Measurements from ENCODE around the gene FRA10AC1. TPM values are rescaled to one million over a fixed set of nuclear protein-coding genes. Genes with fewer than 3 reads are reported as not detected.

FRA10AC1 gene
- total RNA-seq, 1 experiment from 2014 or later: 3.9 TPM

DNA sequence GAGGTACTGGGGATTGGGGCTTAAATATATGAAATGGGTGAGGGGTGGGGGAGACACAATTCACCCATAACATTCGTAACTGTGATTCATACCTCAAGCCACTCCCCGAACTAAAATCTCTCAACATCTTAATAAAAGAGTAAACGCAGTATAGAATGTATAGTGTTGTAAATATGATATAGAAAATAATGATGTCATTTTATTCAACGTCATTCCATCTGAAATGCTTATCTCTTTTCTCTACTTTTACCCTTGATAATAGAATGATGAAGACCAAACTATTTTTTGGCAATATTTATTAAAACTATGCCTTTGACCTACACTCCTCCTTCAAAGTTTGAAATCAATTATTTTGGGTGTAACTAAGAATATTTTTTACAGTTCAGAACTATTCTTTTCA is 36.4 kb downstream of the FRA10AC1 start:
- in situ Hi-C loops (cut with HindIII; ENCODE audit: low pct_unique_long_range_greater_than_20kb, low sequenced_read_pairs): no loop called here
- no peak for DNase-seq (ENCODE audit: low read depth)

DNA sequence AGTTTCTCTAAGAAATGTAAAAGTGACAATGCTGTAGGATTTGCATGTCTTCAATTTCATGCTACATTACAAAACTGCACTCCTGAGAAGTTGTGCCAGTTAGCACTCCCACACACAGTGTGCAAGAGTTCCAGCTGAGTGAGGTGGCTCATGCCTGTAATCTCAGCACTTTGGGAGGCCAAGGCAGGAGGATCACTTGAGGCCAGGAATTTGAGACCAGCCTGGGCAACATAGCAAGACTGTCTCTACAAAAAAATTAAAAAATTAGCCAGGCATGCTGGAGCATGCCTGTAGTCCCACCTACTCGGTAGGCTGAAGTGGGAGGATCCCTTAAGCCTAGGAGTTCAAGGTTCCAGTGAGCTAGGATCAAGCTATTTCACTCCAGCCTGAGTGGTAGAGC is 44.6 kb downstream of the FRA10AC1 start:
- no peak for DNase-seq (ENCODE audit: low read depth)
- in situ Hi-C loops (cut with HindIII; ENCODE audit: low pct_unique_long_range_greater_than_20kb, low sequenced_read_pairs): no loop called here

DNA sequence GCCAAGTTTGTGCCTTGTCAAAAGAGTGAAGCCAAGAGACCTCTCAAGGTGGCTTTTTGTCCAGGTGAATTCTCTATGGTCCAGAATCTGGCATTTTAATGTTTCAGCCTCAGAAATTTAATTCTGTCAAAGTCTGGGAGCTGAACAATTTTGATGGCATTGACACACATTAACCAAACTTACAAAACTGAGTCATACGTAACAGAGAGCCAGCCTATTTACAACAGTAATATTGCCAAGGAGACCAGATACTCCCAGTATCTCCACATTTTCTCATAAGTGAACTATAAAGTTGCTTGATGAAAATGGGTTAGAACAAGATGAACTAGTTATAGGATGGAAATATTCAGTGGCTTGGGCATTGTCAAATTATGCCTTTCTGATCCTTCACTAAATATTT is 46.2 kb downstream of the FRA10AC1 start:
- DNase-seq (ENCODE audit: low read depth): no peak
- in situ Hi-C loops (cut with HindIII; ENCODE audit: low pct_unique_long_range_greater_than_20kb, low sequenced_read_pairs): no loop called here

DNA sequence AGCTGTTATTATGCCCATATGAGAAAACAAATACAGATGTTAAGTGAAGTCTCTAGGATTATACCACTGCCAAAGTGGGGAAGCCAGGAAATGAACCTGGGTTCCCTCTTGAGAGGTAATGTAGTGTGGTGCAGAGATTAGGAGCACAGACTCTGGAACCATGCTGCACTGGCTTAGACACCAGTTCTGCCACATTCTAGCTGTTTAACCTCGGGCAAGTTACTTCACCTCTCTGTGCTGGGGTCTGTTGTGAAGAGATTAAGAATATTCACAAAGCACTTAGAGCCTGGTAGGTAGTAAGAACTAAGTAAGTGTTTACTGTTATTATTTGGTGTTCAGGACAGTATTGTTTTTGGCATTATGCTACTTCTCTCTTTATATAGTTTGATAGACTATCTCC is 48.2 kb downstream of the FRA10AC1 start:
- no peak for DNase-seq (ENCODE audit: low read depth)
- in situ Hi-C loops (cut with HindIII; ENCODE audit: low pct_unique_long_range_greater_than_20kb, low sequenced_read_pairs): no loop called here

DNA sequence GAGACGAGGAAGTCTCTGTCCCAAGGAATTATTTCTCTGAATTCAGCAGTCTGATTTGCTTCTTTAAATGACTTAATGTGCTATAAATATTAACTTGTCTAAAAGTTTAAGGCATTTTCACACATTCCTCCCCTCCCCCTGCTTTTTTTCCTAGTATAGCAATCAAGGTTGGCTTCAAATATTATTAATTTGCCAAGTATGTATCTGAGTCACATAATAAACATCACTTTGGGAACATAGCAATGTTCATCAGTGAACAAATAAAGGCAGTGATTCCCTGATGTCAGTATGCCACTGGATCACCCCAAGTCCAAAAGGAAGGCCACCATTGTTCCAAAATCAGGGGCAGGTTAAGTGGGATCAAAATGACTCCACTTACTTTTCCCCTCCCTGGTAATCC is 49.5 kb downstream of the FRA10AC1 start:
- no peak for DNase-seq (ENCODE audit: low read depth)
- in situ Hi-C loops (cut with HindIII; ENCODE audit: low pct_unique_long_range_greater_than_20kb, low sequenced_read_pairs): no loop called here

DNA sequence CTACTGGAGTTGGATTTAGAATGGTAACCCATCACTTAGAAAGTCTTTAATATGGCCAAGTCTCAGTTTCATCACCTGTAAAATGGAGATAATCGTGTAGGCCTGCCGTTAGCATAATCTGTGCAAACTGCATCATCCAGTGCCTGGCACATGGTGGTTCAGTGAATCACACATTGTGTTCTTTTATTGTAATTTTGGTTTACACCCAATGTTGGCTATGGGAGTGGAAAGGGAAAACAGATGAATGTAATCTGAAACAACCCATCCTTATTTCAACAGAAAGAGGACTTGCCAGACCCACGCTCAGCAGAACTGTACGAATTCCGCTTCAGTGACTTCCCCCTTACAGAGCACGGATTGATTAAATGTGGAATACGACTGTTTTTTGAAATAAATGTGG is 62.6 kb downstream of the FRA10AC1 start:
- no peak for DNase-seq (ENCODE audit: low read depth)
- in situ Hi-C loops (cut with HindIII; ENCODE audit: low pct_unique_long_range_greater_than_20kb, low sequenced_read_pairs): no loop called here

DNA sequence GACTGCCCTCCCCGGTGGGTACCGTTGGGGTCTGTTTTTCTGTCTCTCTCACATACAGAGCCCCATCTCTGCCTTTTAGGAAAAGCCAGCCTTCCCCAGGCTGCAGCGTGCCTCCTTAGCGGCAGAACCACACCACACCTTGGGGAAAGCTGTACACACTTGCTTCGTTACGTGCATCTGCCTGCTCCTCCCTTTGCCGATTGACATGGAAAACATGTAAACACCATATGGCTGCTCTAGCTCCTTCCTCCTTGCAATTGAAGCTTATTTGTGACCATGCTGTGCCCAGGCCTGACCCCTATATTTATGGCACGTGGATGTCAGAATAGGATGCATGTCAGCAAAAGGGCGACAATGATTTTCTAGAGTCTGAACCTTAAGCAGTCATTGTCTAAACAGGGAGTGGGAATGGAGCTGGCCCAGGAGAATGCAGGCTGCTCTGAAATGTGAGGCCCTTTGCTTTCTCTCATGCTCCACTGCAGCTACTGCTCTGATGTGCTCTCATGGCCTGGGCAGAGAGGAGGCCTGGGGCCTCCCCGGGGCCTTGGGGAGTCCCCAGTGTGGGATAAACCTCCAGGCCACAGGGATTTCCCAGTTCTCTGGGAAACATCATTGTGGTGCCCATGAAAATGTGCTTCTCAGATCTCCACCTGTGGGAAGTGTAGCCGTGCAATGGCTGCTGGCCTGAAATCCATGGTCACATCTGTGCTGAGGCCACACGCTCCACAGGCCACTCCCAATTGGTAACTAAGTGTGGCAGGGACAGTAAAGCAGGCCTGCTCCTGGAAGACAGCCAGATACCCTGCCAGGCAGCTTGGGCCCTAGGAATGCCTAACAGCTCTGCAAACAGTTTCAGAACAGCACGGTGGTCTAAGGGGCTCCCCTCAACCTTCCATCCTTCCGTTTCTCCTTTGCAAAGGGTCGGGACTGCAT is 71.5 kb downstream of the FRA10AC1 start:
- in situ Hi-C loops (cut with HindIII; ENCODE audit: low pct_unique_long_range_greater_than_20kb, low sequenced_read_pairs): no loop called here

DNA sequence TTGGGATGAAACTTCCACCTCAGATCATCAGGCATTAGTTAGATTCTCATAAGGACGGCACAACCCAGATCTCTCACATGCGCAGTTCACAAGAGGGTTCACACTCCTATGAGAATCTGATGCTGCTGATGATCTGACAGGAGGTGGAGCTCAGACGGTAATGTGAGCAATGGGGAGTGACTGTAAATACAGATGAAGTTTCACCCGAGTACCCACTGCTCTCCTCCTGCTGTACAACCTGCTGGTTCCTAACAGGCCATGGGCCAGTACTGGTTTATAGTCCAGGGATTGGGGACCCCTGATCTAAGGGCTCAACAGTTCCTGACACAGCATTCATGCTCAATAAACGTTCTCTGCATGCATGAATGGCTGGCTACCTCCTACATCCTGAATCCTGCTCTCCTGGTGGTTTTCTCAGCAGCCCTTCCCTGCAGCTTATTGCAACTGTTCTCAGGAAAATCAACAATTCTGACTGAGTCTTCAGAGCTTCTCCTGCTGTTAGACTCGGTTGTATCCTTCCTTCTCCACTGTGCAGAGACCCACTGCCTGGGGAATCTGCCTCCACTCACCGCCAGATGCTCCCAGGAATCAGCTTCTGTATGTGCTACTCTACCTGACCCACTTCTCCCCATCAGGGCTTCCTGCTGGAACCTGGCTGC is 72.6 kb downstream of the FRA10AC1 start:
- in situ Hi-C loops (cut with HindIII; ENCODE audit: low pct_unique_long_range_greater_than_20kb, low sequenced_read_pairs): no loop called here
- DNase-seq (ENCODE audit: low read depth): no peak

More for the DNA sequence above, 71.5 kb downstream of the FRA10AC1 start:
- no peak for DNase-seq (ENCODE audit: low read depth)

DNA sequence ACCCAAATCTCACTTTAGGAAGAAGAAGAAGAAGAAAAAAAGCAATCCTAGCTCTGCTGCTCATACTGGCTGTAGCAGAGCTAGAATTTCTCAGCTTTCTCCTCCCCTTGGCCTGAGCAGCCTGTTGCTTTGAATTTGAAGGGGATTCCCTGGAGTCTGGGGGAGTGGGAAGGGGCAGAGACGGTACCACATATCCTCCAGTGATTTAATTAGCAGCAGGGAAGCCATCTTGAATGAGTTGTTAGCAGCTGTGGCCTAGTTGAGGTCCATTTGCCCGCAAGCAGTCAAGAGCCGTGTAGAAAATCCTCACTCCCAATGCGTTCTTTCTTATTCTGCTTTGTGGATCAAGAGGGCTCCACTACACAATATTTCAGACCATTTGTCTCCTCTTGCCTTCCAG is 73.5 kb downstream of the FRA10AC1 start:
- no peak for DNase-seq (ENCODE audit: low read depth)
- in situ Hi-C loops (cut with HindIII; ENCODE audit: low pct_unique_long_range_greater_than_20kb, low sequenced_read_pairs): no loop called here

DNA sequence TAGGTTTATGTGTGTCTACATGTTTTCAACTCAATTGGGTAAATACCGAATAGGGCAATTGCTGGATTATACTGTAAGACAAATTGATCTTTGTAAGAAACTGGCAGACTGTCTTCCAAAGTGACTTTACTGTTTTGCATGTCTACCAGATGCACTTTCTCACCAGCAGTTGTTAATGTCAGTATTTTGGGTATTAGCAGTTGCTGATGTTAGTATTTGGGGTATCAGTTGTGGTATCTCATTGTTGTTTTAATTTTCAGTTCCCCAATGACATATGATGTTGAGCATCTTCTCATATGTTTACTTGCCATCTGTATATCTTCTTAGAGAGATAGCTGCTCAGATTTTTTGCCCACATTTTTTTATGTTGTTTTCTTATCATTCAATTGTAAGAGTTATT is 79.5 kb downstream of the FRA10AC1 start:
- in situ Hi-C loops (cut with HindIII; ENCODE audit: low pct_unique_long_range_greater_than_20kb, low sequenced_read_pairs): no loop called here
- DNase-seq (ENCODE audit: low read depth): no peak

DNA sequence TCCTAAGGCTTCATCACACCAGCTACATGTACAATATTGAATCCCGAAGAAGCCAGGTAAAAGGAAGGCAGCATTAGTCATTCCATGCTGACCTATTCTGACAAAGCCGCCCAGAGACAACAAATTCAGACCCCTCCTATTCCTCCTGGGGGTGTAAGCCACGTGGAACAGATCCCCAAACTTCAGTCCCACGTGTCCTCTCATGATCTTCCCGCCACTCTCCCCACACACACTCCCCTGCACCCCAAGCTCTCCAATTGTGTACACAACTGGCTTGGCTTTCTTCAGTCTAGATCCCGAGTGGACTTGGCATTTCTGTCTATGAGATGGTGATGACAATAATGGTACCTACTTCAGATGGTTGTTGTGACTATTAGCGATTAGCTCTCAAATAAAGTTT is 81.5 kb downstream of the FRA10AC1 start:
- DNase-seq (ENCODE audit: low read depth): no peak
- in situ Hi-C loops (cut with HindIII; ENCODE audit: low pct_unique_long_range_greater_than_20kb, low sequenced_read_pairs): no loop called here

Other genes with a start within 250 kb of the FRA10AC1 start
- 67.0 and 83.1 TPM in 2 replicates for gene MYOF, start 220.3 kb downstream of the FRA10AC1 start, total RNA-seq (2014; rRNA removed; shearing (Covaris generic); ENCODE audit: low replicate concordance)
- gene CEP55, start 206.0 kb downstream of the FRA10AC1 start, total RNA-seq (2014; rRNA removed; shearing (Covaris generic); ENCODE audit: low replicate concordance): 44.4 and 58.9 TPM in 2 replicates
- not detected in 2 replicates for gene FFAR4, start 135.9 kb downstream of the FRA10AC1 start, total RNA-seq (2014; rRNA removed; shearing (Covaris generic); ENCODE audit: low replicate concordance)
- 0.54 TPM in 1 of 2 replicates, not detected in the other for gene RBP4, start 101.4 kb downstream of the FRA10AC1 start, total RNA-seq (2014; rRNA removed; shearing (Covaris generic); ENCODE audit: low replicate concordance)
- gene PDE6C, start 90.1 kb downstream of the FRA10AC1 start, total RNA-seq (2014; rRNA removed; shearing (Covaris generic); ENCODE audit: low replicate concordance): not detected in 2 replicates
- not detected in 2 replicates for gene LGI1, start 55.3 kb upstream of the FRA10AC1 start, total RNA-seq (2014; rRNA removed; shearing (Covaris generic); ENCODE audit: low replicate concordance)
- 0.49 and 1.3 TPM in 2 replicates for gene SLC35G1, start 191.4 kb upstream of the FRA10AC1 start, total RNA-seq (2014; rRNA removed; shearing (Covaris generic); ENCODE audit: low replicate concordance)